Stimulated activated CD8-positive, alpha-beta memory T cell treated with anti-CD3 and anti-CD28 coated beads, Interleukin-7, amount 100 ng/mL, for 4 hours (primary cell): Measurements from ENCODE around the gene TMEM131.
A peak's percentile ranks its signal among the peaks of the same experiment; 100 is the strongest.
"Not testable (repeated sequence)": the region's sequence is repeated elsewhere in the genome, so short reads cannot be mapped to it uniquely, and the experiment has no call there.

Source experiments
- DNase-seq, 2 donors: peaks; one replicate each; pipeline ENCODE4 v3.0.0-alpha.2; 2020; ENCODE audit warnings: low read depth in 2 of 2

The TMEM131 gene

DNA sequence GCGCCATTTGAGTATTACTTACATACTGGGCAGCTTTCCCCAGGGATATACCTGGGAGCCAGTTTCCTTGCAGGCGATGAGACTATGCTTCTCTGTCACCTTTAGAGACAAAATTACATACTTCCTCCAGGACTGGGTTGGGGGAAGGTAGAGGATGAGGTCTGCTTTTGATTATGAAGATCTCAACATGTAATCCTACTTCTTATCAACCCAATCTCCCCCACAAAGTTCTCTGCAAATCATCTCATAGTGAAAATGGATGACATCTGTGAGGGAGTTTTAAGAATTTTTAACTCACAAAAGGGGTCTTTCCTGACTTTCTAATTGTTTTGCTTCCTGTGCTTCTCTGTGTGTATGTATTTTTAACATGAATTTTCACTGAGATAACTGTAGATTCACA is 81.9 kb downstream of the TMEM131 start:
- no peak for DNase-seq

DNA sequence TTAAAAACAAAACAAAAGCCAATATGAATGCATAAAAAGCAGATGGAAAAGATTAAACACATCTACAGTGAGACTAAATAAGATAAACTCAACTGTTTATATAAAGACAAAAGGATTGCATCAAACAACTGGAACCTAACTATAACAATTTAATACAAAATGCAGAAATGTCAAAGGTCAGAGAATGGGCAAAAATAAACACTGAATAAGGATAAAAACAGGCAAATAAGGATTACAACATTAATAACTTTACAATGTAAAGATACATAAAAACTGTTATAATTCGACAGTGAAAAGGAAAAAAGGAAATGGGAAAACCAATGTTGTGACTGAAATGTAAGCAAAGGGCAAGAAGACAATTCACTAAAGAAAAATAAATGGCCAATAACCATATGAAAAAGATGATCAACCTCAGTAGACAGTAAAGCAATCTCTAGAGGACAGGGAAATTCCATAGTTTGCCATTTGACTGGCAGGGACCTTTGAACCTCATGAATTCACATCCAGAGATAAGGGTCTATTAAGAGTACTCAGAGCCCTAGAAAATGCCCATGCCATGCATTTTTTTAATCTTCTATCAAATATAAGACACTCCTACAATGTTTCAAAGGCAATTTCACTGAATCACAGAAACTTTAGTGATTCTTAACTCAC is 83.7 kb downstream of the TMEM131 start:
- DNase-seq: no peak

DNA sequence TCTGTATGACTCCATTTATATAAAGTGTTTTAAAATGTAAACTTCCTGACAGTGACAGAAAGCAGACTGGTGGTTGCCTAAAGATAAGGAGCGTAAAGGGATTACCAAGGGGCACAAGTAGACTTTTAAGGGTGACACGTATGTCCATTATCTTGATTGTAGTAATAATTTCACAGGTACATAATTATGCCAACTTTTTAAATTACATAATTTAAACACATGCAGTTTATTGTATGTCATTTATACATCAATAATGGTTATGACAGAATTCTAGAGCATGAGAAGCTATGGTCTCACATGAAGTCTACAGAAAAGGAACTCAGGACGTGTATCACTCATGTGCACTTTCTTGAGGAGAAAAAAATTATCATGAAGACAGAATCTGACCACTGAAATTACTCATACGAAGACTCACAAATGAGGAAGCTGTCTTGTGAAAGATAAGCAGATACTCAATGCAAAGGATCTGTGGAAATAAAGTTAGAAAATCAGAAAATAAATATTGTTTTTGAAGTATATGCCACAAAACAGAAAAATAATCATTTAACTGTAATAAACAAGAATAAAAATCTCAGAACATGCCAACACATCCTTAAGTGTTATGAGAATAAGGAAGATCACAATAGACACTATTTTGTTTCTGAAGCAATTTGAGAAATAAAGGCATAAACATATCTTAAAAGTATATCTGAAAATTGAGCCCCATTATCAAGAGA is 84.4 kb downstream of the TMEM131 start:
- DNase-seq: no peak

DNA sequence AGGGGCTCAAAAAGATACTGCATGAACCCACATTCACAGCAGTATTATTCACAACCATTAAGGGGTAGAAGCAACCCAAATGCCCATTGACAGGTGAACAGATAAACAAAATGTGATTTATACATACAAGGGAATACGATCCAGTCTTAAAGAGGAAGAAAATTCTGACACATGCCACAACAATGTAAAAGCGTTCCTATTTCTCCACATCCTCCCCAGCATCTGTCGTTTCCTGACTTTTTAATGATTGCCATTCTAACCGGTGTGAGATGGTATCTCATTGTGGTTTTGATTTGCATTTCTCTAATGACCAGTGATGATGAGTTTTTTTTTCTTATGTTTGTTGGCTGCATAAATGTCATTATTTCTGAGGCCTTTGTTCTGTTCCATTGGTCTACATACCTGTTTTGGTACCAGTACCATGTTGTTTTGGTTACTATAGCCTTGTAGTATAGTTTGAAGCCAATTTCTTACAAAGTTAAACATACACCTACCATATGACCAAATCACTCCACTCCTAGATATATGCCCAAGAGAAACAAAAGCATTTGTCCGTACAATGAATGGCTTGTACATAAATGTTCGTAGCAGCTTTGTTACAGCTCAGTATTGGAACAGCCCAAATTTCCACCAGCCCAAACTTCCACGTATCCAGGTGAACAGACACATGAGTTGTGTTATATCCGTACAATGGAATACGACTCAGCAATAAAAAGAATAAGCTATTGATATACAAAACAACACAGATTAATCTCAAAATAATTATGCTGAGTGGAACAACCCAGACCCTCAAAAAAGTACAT is 85.1 kb downstream of the TMEM131 start:
- DNase-seq: no peak

DNA sequence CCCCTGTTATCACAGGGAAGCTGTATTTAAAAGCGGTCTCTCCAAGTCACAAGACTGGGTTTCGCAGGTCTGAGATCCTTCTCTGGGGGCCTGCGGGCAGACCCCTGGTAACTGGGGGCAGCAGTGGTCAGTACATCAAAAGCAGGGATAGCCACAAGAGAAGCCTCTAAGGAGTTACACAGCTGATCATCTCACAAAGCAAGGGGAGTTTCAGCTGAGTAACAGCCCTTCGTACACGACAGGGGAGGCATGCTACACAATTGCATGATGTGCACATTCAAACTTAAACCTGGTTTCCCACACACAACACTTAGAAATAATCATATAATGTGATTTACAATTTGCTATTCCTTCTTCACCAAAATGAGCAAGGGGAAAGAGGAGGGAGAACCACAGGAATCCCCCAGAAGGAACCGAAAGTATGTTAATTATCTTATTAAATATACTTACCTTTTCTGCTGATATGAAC is 87.5 kb downstream of the TMEM131 start:
- no peak for DNase-seq

DNA sequence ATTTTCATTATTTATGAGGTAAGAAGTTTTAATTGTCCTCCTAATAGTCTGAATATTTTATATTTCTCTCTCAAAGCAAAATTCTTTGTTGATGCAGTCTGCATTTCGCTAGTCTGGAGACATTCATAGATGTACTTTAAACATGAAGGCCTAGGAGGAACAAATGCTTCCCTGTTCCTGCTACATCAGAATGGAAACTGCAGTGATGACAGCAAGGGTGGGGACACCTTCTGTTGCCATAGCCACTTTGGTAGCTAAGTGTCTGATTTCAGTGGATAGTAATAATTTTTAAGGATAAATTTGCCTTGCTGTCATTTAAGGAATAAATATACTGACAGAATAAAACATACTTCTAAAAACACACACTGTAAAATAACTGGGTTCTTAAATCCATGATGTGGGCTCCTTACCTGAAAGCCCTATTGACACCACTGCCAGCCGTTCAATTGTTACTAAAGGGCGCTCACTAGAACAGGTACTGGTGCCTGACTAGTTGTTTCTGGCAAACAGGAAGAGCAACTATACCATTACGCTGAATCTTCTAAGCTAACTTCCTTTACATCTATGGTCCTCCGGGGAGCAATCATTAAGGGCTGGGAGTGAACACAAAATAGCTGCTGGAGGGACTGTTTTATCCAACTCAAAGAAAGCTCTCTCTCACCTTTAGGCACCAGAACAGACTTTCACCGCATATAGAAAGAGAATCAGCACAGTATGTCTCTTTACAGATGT is 88.2 kb downstream of the TMEM131 start:
- DNase-seq: no peak

DNA sequence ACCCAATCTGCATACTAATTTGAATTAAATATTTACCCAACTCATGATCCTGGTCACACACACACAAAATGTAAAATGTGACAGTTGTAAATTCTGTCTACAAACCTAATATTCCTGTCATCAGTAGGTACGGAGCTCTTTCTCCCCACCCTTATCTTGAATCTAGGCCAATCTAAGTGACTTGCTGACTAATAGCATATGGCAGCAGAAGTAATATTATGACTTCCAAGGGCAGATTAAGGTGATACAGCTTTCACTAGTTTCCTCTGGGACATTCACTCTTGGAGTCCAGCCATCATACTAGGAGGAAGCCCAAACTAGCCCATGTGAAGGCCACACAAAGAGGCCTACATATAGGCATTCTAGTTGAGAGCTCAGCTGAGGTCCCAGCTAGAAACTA is 89.4 kb downstream of the TMEM131 start:
- DNase-seq: no peak

DNA sequence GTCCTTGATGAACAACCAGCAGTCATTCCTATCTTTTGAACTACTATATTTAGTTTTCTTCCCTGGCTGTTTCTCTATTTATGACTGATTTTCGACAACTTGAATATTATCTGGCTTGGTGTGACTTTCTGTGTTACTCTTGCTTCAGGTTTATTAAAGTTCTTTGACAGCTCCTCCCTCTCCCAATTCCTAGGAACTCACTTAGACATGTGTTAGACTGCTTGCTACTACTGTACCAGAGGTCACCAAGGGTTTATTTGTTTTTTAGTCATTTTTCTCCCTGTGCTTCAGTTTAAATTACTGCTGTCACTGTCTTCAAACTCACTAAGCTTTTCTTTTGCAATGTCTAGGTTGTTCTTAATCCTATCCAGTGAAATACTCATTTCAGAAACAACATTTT is 90.5 kb downstream of the TMEM131 start:
- no peak for DNase-seq

DNA sequence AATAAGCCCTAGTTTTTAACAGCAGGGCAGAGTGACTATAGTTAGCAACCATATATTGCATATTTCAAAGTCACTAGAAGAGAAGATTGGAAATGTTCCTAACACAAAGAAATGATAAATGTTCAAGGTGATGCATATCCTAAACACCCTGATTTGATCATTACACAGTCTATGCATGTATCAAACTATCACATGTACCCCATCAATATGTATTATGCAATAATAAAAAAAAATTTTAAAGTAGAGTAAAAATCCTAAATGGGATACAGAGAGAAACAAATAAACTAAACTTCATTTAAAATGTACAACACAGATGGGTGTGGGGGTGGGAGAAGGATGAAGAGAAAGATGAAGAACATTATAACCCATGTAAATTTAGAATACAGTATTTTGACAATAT is 93.9 kb downstream of the TMEM131 start:
- no peak for DNase-seq

DNA sequence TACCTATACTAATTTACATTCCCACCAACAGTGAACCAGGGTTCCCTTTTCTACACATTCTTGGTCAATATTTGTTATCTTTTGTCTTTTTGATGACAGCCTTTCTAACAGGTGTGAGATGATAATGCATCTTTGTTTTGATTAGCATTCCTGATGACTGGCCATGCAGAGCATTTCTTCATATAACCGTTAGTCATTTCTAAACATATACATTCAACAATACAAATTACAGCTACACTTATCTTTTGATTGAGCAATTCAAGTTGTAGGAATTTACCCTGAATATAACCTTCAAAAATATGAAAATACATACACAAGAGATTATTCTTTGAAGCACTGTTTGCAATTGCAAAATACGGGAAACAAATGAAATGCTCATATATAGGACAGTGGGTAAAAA is 94.9 kb downstream of the TMEM131 start:
- DNase-seq: no peak

DNA sequence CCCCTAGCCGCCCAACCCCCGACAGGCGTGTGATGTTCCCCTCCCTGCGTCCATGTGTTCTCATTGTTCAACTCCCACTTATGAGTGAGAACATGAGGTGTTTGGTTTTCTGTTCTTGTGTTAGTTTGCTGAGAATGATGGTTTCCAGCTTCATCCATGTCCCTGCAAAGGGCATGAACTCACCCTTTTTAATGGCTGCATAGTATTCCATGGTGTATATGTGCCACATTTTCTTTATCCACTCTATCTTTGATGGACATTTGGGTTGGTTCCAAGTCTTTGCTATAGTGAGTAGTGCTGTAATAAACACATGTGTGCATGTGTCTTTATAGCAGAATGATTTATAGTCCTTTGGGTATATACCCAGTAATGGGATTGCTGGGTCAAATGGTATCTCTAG is 102.7 kb downstream of the TMEM131 start:
- not testable (repeated sequence) for DNase-seq

DNA sequence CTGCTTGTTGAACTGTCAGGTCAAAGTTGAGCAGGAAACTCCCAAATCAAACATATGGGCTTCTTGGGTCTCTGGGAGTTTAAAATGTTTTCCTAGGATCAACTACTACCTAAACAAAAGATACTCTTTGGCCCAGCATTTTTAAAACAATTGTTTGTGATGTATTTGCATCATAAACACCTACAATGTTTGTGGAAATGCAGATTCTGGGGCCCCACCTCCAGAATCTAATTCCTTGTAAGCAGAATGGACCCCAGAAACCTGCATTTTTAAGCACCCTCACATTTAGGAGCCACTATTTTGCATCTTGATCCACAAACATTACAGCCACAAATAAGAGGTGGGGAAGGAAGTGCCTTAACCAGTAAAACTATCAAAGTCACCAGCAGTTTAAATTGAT is 104.1 kb downstream of the TMEM131 start:
- no peak for DNase-seq

DNA sequence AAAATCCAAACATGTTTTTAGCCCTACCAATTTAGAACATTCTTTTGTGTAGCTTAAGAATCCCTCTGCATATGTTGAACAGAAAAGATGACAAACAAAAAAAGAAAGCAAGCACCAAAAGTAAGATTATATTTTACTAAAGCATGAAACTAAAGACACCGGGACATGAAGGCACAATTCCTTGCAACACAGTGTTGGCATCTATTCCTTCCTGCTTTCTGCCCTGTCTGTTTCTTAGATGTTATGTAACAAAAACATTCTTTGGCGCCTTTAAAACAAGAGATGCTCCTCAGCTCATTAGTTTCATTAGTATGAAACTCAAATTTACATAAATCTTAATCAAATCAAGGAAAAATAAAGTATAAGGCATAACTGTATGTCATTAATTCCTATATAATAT is 106.6 kb downstream of the TMEM131 start:
- DNase-seq: no peak

DNA sequence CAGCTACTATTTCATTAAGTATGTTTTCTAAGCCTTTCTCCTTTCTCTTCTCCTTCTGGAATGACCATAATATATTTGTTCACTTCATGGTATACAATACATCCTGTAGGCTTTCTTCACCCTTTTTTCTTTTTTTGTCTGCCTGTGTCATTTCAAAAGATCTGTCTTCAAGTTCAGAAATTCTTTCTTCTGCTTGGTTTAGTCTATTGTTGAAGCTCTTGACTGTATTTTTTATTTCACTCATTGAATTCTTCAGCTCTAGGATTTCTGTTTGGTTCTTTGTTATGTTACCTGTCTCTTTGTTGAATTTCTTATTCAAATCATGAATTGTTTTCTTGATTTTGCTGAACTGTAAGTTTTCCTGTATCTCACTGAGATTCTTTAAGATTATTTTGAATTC is 109.9 kb downstream of the TMEM131 start:
- no peak for DNase-seq

DNA sequence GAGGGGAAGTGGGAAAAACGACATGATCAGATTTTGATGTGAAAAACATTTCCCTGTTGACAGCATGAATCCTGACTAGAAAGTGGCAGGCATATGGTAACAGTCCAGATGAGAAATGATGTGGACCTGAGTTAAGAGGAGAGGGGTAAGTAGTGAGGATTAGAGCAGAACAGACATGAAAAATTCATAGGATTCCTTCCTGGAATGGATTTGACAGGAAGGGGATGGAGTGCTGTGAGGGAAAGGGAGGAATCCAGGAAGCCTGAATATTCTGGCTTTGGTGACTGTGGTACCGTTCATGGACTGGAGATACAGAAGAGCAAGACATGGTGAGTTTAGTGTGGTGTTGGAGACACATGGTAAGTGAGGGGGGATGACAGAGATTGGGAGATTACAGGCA is 115.4 kb downstream of the TMEM131 start:
- no peak for DNase-seq

DNA sequence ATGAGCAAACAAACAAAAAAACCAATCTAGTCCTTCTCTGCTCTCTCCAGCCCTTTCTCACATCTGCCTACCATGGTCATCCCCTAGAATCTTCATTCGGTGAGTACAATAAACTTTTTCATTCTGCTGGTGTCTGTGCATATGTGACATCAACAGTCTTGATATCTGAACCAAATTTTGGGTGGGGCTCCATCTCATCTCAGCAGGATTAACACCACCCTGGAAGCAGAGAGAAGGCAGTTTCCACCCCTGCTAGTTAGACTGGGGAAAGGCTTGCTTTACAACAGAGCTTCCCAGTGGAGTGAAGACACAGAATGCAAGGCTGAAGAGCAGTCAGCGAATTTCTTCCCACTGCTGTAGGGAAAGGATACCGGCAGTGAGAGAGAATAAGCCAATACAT is 116.9 kb downstream of the TMEM131 start:
- no peak for DNase-seq

DNA sequence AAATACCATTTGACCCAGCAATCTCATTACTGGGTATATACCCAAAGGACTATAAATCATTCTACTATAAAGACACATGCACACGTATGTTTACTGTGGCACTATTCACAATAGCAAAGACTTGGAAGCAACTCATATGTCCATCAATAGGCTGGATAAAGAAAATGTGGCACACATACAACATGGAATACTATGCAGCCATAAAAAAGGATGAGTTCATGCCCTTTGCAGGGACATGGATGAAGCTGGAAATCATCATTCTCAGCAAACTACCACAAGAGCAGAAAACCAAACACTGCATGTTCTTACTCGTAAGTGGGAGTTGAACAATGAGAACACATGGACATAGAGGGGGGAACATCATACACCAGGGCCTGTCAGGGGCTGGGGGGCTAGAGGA is 117.4 kb downstream of the TMEM131 start:
- not testable (repeated sequence) for DNase-seq

DNA sequence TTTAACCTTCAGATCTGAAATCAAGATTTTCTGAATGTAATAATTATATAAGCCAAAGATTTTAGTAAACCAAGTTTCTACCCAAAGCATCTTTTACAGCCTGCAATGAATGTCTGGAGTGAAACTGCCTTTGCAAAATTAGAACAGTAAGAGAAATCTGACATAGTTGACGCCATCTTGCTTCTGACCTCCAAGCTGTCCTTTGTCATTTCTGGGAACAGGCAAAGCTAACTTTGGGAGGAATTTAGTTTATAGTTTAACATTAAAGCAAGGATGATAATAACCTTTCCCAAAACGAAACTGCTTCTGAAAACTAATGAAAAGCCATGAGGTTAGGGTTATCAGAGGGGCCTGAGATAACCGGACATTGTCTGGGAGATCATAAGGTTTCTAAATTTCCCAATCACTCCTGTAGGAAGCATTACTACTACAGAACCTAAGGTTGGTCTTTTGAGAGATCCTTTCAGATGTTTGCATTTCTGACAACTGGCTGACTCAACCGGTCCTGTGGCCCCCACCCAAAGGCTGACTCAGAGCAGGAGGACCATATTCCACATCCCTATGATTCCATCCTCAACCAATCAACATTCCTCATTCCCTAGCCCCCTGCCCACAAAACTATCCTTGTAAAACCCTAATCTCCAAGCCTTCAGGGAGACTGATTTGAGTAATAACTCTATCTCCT is 124.5 kb downstream of the TMEM131 start:
- DNase-seq: no peak

DNA sequence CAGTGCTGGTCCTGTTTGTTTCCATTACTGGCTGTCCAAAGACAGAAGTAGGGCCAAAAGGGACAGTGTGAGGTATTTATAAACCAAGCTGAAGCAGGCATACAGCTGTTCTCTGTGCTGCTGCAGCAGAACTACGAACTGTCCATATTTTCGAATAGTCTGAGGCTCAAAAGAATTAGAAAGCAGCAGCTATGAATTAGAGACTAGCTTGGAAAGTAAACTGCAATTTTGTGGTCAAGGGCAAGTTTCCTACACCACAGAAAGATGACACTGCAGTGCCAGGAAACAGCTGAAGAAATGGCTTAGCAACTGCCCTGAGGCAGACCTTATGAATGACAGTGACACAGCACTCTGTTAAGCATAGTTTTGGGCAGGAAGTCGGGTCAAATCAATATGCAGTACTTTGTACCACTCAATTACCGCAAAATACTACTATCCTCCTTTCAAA is 125.3 kb downstream of the TMEM131 start:
- DNase-seq: peak; percentile 15 to 19

DNA sequence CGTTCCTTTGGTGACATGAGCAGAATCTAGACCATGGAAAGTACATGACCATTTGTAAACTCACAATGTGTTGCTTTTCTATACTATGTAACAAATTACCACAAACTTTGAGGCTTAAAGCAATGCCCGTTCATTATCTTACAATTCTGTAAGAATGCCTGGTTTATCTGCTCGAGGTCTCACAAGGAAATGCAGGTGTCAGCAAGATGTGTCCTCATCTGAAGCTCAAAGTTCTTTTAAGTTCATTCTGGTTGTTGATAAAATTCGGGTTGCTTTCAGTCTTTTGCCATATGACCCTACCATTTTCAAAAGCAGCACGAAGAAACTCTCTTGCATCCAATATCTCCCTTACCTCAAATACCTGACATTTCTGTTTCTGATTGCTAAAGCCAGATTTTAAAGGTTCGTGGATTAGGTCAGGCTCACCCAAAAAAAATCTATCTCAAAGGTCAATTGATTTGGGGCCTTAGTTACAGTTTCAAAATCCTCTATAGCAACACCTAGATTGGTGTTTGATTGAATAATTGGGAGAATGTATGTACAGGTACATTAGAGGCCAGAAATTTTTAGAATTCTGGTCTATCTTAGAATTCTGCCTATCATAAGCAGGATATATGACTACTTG is 125.9 kb downstream of the TMEM131 start:
- no peak for DNase-seq
